Liver (tissue), 3 donors: ENCODE measurements around the gene LEKR1.

ENCODE experiments used
- GABPA ChIP-seq, 2 donors: IDR thresholded peaks in 1 of 2; conservative IDR thresholded peaks in 1 of 2; 2 replicates each; pipeline ENCODE4 v1.6.1; 2016; ENCODE audit warnings: antibody characterized with exemption in 2 of 2, mild to moderate bottlenecking in 1 of 2, moderate library complexity in 1 of 2
- RXRA ChIP-seq, 2 donors: IDR thresholded peaks; 2 replicates each; pipeline ENCODE4 v1.6.1; 2017 to 2018; ENCODE audit warnings: antibody characterized with exemption in 2 of 2, mild to moderate bottlenecking in 1 of 2
- TF ChIP-seq, protein P1 (sequence below): fragments of 150-350 bp; IDR thresholded peaks from 2 replicates; pipeline ENCODE4 v1.5.1; 2017; ENCODE audit warnings: improper control_type of control experiment, low read depth, low read length; ENCODE audit not compliant: missing input control
- donor health status: healthy.
- donor health status: healthy.

DNA sequence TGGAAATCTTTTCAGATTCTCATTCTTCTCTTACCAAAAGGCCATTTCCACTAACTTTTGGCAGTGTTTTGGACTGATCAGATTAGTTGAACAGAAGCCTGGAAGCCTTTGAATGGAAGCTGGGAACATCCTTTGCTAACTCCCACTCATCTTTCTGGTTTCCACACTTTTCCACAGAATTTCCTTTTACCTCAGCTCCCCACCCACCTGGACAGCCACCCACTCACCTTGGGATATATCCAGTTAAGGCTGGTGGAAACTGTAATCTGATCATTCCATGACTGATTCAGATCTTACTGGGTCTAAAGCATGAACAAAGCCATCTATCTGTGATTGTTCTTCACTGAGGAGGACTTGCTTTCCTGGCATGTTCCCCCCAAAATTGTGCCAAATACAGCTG, 214.3 kb downstream of the LEKR1 start:
- no peak for TF ChIP-seq GABPA (IDR thresholded peaks at IDR 0.05 in 1 of 2, conservative IDR thresholded peaks at IDR 0.05 in 1 of 2)
- TF ChIP-seq, protein P1, sequence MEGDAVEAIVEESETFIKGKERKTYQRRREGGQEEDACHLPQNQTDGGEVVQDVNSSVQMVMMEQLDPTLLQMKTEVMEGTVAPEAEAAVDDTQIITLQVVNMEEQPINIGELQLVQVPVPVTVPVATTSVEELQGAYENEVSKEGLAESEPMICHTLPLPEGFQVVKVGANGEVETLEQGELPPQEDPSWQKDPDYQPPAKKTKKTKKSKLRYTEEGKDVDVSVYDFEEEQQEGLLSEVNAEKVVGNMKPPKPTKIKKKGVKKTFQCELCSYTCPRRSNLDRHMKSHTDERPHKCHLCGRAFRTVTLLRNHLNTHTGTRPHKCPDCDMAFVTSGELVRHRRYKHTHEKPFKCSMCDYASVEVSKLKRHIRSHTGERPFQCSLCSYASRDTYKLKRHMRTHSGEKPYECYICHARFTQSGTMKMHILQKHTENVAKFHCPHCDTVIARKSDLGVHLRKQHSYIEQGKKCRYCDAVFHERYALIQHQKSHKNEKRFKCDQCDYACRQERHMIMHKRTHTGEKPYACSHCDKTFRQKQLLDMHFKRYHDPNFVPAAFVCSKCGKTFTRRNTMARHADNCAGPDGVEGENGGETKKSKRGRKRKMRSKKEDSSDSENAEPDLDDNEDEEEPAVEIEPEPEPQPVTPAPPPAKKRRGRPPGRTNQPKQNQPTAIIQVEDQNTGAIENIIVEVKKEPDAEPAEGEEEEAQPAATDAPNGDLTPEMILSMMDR, result no peak
- TF ChIP-seq RXRA (IDR thresholded peaks at IDR 0.05), result no peak
